OCI-LY7 (cell line): Measurements from ENCODE around the gene SOBP.

Experiments used
- CTCF ChIP-seq: fragments of 200-600 bp; sonication (generic); conservative IDR thresholded peaks from 2 replicates; pipeline ENCODE4 v1.5.1; 2014; ENCODE audit warnings: mild to moderate bottlenecking, antibody characterized with exemption, low read length, moderate library complexity, mixed read lengths
- EZH2phosphoT487 ChIP-seq: fragments of 200-600 bp; sonication (generic); IDR thresholded peaks from 2 replicates; pipeline ENCODE4 v1.6.1; 2018; ENCODE audit warnings: low read depth, borderline replicate concordance, mild to moderate bottlenecking, mixed run types, antibody characterized with exemption, low read length, moderate library complexity, mixed read lengths

DNA sequence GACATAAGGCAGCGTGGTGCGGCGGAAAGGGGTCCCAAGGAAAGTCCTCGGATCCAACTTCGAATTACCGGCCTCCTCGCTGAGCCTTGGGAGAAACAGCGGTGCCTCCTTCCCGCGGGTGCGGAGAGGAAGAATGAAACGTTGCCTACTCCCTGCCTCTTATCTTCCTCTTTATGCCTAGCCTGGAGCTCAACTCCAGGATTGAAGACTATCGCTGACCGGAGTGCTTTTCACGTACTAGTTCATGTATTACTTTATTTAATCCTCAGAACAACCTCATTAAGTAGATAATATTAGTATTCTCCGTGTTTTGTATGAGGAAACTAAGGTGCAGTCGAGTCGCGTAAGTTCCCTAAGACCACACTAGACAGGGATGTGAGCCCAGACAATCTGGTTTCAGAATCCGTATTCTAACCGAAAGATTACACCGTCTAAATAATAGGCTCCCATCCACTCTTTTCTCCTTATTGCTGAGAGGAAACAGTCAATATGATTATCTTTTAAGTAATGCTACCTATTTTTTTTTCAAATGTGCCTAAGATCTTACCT, 29.8 kb upstream of the SOBP start:
- TF ChIP-seq CTCF (no peak), EZH2phosphoT487 (no peak)
